HCT116 (cell line): ENCODE results near the gene TRPC1. TPM values are rescaled to one million over a fixed set of nuclear protein-coding genes. Genes with fewer than 3 reads are reported as not detected.

Experiments used
- ATAC-seq: fragments of 200-7000 bp; cut with Tn5 transposase; 2 replicates; pipeline ENCODE4 v1.9.1; 2020; ENCODE audit warnings: mild to moderate bottlenecking, moderate library complexity
- BruUV-seq: library from RNA; stranded (reverse); fragments of 400-500 nt; replicated peaks from 2 replicates; lab custom pipeline; 2021; lab: Mats Ljungman, UMichigan
- CTCF ChIA-PET: fragments of 300-600 bp; sonication (Branson Sonifier 250); formaldehyde crosslinking; loops from one replicate; lab custom pipeline; 2021; ENCODE audit warnings: antibody characterized with exemption; lab: Charles Lee
- POLR2A ChIA-PET: fragments of 300-600, 350-600 bp; sonication (Branson Sonifier 250); formaldehyde crosslinking; loops from one replicate; lab custom pipeline; 2021; ENCODE audit warnings: antibody characterized with exemption; lab: Charles Lee
- RAD21 ChIA-PET, 2 experiments: fragments of 300-600 bp; sonication (Branson Sonifier 250); formaldehyde crosslinking; loops; one replicate each; lab custom pipeline; 2023; ENCODE audit warnings: low total read pairs in 2 of 2; ENCODE audit not compliant: uncharacterized antibody in 2 of 2, unreplicated experiment in 2 of 2, low non-redundant PET in 1 of 2; lab: Charles Lee
- DNase-seq: peaks from one replicate; pipeline ENCODE4 v3.0.0-alpha.2; 2010; ENCODE audit warnings: low read depth, low spot score
- H2AFZ ChIP-seq: fragments of 200-600 bp; shearing (Covaris generic), sonication (generic); 2 replicates; pipeline ENCODE4 v1.6.1; 2017; ENCODE audit warnings: low read depth, mixed run types, mixed read lengths, antibody characterized with exemption, low read length; ENCODE audit not compliant: poor library complexity, severe bottlenecking
- H3K27ac ChIP-seq: 2 replicates; pipeline ENCODE4 v1.5.1; 2012; ENCODE audit warnings: low read depth, low read length
- H3K27me3 ChIP-seq: fragments of 200-600 bp; sonication (generic); 2 replicates; pipeline ENCODE4 v1.6.1; 2016; ENCODE audit warnings: mixed run types, low read length, mixed read lengths; ENCODE audit not compliant: insufficient read depth
- H3K36me3 ChIP-seq, 2 experiments: fragments of 200-500 bp in 1 of 2; fragments of 200-600 bp in 1 of 2; sonication (Bioruptor generic) in 1 of 2; sonication (generic) in 1 of 2; 2 replicates each; pipeline versions ENCODE4 v1.5.1 to v1.6.1; 2014 to 2016; ENCODE audit warnings: low read length in 2 of 2, inconsistent platforms in 1 of 2, mixed read lengths in 1 of 2, mixed run types in 1 of 2; ENCODE audit not compliant: insufficient read depth in 2 of 2, control insufficient read depth in 1 of 2
- H3K4me1 ChIP-seq, 2 experiments: fragments of 200-600 bp in 1 of 2; sonication (generic) in 1 of 2; 2 replicates each; pipeline versions ENCODE4 v1.5.1 to v1.6.1; 2012 to 2017; ENCODE audit warnings: low read length in 2 of 2, inconsistent platforms in 1 of 2, mild to moderate bottlenecking in 1 of 2, mixed read lengths in 1 of 2, mixed run types in 1 of 2, moderate library complexity in 1 of 2; ENCODE audit not compliant: insufficient read depth in 2 of 2, control insufficient read depth in 1 of 2
- H3K4me2 ChIP-seq: fragments of 200-600 bp; sonication (generic); 2 replicates; pipeline ENCODE4 v1.6.1; 2017; ENCODE audit warnings: mixed run types, low read length, mixed read lengths
- H3K4me3 ChIP-seq, 2 experiments: fragments of 200-600 bp in 1 of 2; sonication (generic) in 1 of 2; replicated peaks in 1 of 2; 2 replicates each; pipeline ENCODE4 v1.5.1; 2011 to 2016; ENCODE audit warnings: low read length in 2 of 2, control low read depth in 1 of 2, low read depth in 1 of 2, mild to moderate bottlenecking in 1 of 2, mixed read lengths in 1 of 2, mixed run types in 1 of 2
- H3K79me2 ChIP-seq: fragments of 200-600 bp; sonication (generic); 2 replicates; pipeline ENCODE4 v1.6.1; 2017; ENCODE audit warnings: mild to moderate bottlenecking, mixed run types, low read length, moderate library complexity, mixed read lengths; ENCODE audit not compliant: insufficient read depth
- H3K9ac ChIP-seq: fragments of 200-600 bp; sonication (generic); 2 replicates; pipeline ENCODE4 v1.6.1; 2016; ENCODE audit warnings: low read length, mixed read lengths
- H3K9me2 ChIP-seq: fragments of 200-600 bp; sonication (generic), shearing (Covaris generic); 2 replicates; pipeline ENCODE4 v1.6.1; 2017; ENCODE audit warnings: mixed run types, mild to moderate bottlenecking, moderate library complexity; ENCODE audit not compliant: insufficient read depth
- H3K9me3 ChIP-seq, 2 experiments: fragments of 200-500 bp in 1 of 2; fragments of 200-600 bp in 1 of 2; sonication (Bioruptor generic) in 1 of 2; sonication (generic) in 1 of 2; 2 replicates each; pipeline ENCODE4 v1.6.1; 2014 to 2017; ENCODE audit warnings: low read length in 2 of 2, mixed read lengths in 2 of 2, inconsistent platforms in 1 of 2, low read depth in 1 of 2, mild to moderate bottlenecking in 1 of 2, mixed run types in 1 of 2, moderate library complexity in 1 of 2; ENCODE audit not compliant: control insufficient read depth in 1 of 2, insufficient read depth in 1 of 2
- H4K20me1 ChIP-seq: fragments of 200-600 bp; sonication (generic), shearing (Covaris generic); 2 replicates; pipeline ENCODE4 v1.6.1; 2017; ENCODE audit warnings: mixed run types, mild to moderate bottlenecking, moderate library complexity; ENCODE audit not compliant: insufficient read depth
- ATF3 ChIP-seq: IDR thresholded peaks from 2 replicates; pipeline ENCODE4 v1.6.1; 2012
- CTCF ChIP-seq, 3 experiments: fragments of 200-600 bp in 1 of 3; sonication (generic) in 1 of 3; IDR thresholded peaks in 2 of 3; conservative IDR thresholded peaks in 1 of 3; 2 replicates each; pipeline ENCODE4 v1.5.1; 2012 to 2017; ENCODE audit warnings: low read depth in 2 of 3, low read length in 2 of 3, antibody characterized with exemption in 1 of 3, borderline replicate concordance in 1 of 3, control low read depth in 1 of 3, mild to moderate bottlenecking in 1 of 3, mixed read lengths in 1 of 3, mixed run types in 1 of 3, moderate library complexity in 1 of 3; ENCODE audit not compliant: insufficient read depth in 1 of 3
- EGR1 ChIP-seq: IDR thresholded peaks from 2 replicates; pipeline ENCODE4 v1.6.1; 2012; ENCODE audit warnings: low read depth
- ELF1 ChIP-seq: IDR thresholded peaks from 2 replicates; pipeline ENCODE4 v1.6.1; 2012; ENCODE audit warnings: low read depth, borderline replicate concordance
- FOSL1 ChIP-seq: IDR thresholded peaks from 2 replicates; pipeline ENCODE4 v1.6.1; 2012; ENCODE audit warnings: low read depth
- JUND ChIP-seq: IDR thresholded peaks from 2 replicates; pipeline ENCODE4 v1.6.1; 2012
- MAX ChIP-seq: IDR thresholded peaks from 2 replicates; pipeline ENCODE4 v1.6.1; 2012
- POLR2A ChIP-seq: IDR thresholded peaks from 2 replicates; pipeline ENCODE4 v1.7.0; 2011; ENCODE audit warnings: borderline replicate concordance; ENCODE audit not compliant: insufficient read depth, insufficient read length; ENCODE audit errors: extremely low read depth
- POLR2AphosphoS5 ChIP-seq: IDR thresholded peaks from 2 replicates; pipeline ENCODE4 v1.6.1; 2011; ENCODE audit warnings: mild to moderate bottlenecking, low read depth, low read length, moderate library complexity
- RAD21 ChIP-seq: IDR thresholded peaks from 2 replicates; pipeline ENCODE4 v1.6.1; 2012; ENCODE audit warnings: low read depth, mild to moderate bottlenecking
- SIN3A ChIP-seq: IDR thresholded peaks from 2 replicates; pipeline ENCODE4 v1.6.1; 2012; ENCODE audit warnings: low read depth
- SRF ChIP-seq: IDR thresholded peaks from 2 replicates; pipeline ENCODE4 v1.6.1; 2012; ENCODE audit warnings: low read depth
- TCF7L2 ChIP-seq: IDR thresholded peaks from 2 replicates; pipeline ENCODE4 v1.7.0; 2011; ENCODE audit warnings: borderline replicate concordance, inconsistent platforms; ENCODE audit not compliant: insufficient read depth, insufficient read length; ENCODE audit errors: extremely low read depth
- YY1 ChIP-seq: IDR thresholded peaks from 2 replicates; pipeline ENCODE4 v1.6.1; 2011; ENCODE audit warnings: low read length, low read depth, moderate library complexity, mild to moderate bottlenecking; ENCODE audit not compliant: insufficient replicate concordance; ENCODE audit errors: extremely low read depth
- ZBTB33 ChIP-seq: IDR thresholded peaks from 2 replicates; pipeline ENCODE4 v1.6.1; 2011; ENCODE audit warnings: mild to moderate bottlenecking, low read length, moderate library complexity; ENCODE audit not compliant: insufficient replicate concordance; ENCODE audit errors: extremely low read depth
- ZFX ChIP-seq: fragments of 450-650 bp; IDR thresholded peaks from 2 replicates; pipeline ENCODE4 v1.6.1; 2017
- ZNF274 ChIP-seq: fragments of 200-500 bp; sonication (Bioruptor generic); IDR thresholded peaks from 2 replicates; pipeline ENCODE4 v1.6.1; 2014; ENCODE audit warnings: mild to moderate bottlenecking, low read depth, low read length, inconsistent platforms
- intact Hi-C: fragments of 100-400 bp; cut with micrococcal nuclease; formaldehyde crosslinking; loops from 2 replicates; pipeline ENCODE4 v1.10.0; 2022
- total RNA-seq: library from RNA; stranded (reverse); gene quantifications from one replicate; pipeline ENCODE4 v1.2.1, GENCODE V29; 2021; ENCODE audit not compliant: unreplicated experiment

The TRPC1 gene
- total RNA-seq, 1 experiment from 2014 or later = 6.1 TPM

DNA sequence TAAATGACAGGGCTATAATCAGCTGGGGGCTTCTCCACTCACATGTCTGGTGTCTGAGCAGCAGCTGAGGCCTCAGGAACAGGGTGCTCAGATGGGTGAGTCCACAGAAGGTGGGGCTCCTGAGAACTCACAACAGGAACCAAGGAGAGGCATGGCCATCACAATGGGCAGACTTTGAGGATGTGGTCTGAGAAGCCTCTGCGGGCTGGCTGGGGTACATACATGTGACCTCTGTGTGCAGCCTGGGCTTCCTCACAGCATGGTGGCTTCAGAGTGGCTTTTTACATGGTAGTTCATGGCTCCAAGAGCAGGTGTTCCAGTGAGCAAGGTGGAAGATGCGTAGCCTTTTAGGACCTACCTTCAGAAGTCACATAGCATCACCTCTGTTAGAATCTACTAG lies 58.8 kb downstream of the TRPC1 start:
- DNase-seq (no peak), ATAC-seq (no peak)
- Histone ChIP-seq H3K79me2 (no peaks in the 10 kb centered on the region), H3K9me2 (no peaks in the 10 kb centered on the region), H3K27ac (no peak overlapping the region), H3K9me3 (no peaks in the 10 kb centered on the region), H3K27me3 (no peaks in the 10 kb centered on the region), H3K36me3 (no peaks in the 10 kb centered on the region), H4K20me1 (no peaks in the 10 kb centered on the region), H3K9ac (no peak overlapping the region), H3K4me1 (no peaks in the 10 kb centered on the region), H2AFZ (no peak overlapping the region), H3K4me2 (no peak overlapping the region), H3K4me3 (no peak overlapping the region)
- intact Hi-C loops = no loop called here
- RAD21 ChIA-PET = no interaction called here
- CTCF ChIA-PET = no interaction called here
- TF ChIP-seq FOSL1 = no peak
- POLR2A ChIA-PET = no interaction called here
- no TSS peak for BruUV-seq

DNA sequence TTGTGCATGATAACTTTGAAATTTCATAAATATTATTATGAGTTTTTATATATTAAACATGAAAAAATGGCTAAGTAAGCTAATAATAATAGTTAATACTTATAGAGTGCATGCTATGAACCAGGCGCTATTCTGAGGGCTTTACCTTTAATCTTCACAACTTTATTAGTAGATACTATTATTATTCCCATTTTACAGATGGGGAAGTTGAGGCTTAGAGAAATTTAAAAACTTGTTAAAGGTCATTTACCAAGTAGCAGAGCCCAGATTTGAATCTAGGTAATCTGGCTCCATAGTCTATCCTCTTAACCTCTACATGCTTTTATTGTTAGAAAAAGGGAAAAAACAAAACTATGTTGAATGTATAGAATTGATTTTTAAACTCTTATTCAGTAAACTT lies 60.4 kb downstream of the TRPC1 start:
- intact Hi-C loops = no loop called here
- Histone ChIP-seq H3K4me2 (no peak overlapping the region), H3K36me3 (no peaks in the 10 kb centered on the region), H2AFZ (no peak overlapping the region), H4K20me1 (no peaks in the 10 kb centered on the region), H3K9ac (no peak overlapping the region), H3K27ac (no peak overlapping the region), H3K9me2 (no peaks in the 10 kb centered on the region), H3K9me3 (no peaks in the 10 kb centered on the region), H3K4me3 (no peak overlapping the region), H3K79me2 (no peaks in the 10 kb centered on the region), H3K4me1 (no peaks in the 10 kb centered on the region), H3K27me3 (no peaks in the 10 kb centered on the region)
- ChIA-PET POLR2A (no interaction called here), RAD21 (no interaction called here), CTCF (no interaction called here)
- no peak for TF ChIP-seq MAX
- no peak for TF ChIP-seq ZFX
- TF ChIP-seq ZBTB33 = no peak
- no peak for TF ChIP-seq YY1
- TF ChIP-seq ATF3 = no peak
- TF ChIP-seq POLR2A = no peak
- TF ChIP-seq ELF1 = no peak
- no peak for TF ChIP-seq EGR1
- TF ChIP-seq TCF7L2 = no peak
- no peak for TF ChIP-seq SRF
- no peak for TF ChIP-seq SIN3A
- no peak for TF ChIP-seq ZNF274
- no peak for TF ChIP-seq FOSL1
- no peak for TF ChIP-seq JUND
- TF ChIP-seq POLR2AphosphoS5 = no peak
- no peak for TF ChIP-seq RAD21
- TF ChIP-seq CTCF (IDR thresholded peaks at IDR 0.05 in 2 of 3, conservative IDR thresholded peaks at IDR 0.05 in 1 of 3; ENCODE audit: borderline replicate concordance in 1 of 3, insufficient read depth in 1 of 3, low read depth in 2 of 3, low read length in 2 of 3) = no peak
- DNase-seq = no peak
- ATAC-seq = no peak
- no TSS peak for BruUV-seq
